Left renal cortex interstitium (tissue), 4 donors: ENCODE measurements around the gene YBX1. TPM values are rescaled to one million over a fixed set of nuclear protein-coding genes. Genes with fewer than 3 reads are reported as not detected.
"Not testable (repeated sequence)": the region's sequence is repeated elsewhere in the genome, so short reads cannot be mapped to it uniquely, and the experiment has no call there.

Experiments used
- DNase-seq, 4 donors: peaks; one replicate each; pipeline ENCODE4 v3.0.0-alpha.2; 2013; ENCODE audit warnings: low read depth in 4 of 4, low spot score in 2 of 4, missing footprints in 1 of 4
- polyA plus RNA-seq, 4 donors: library from polyadenylated mRNA; unstranded; fragments of 120-200 nt; gene quantifications; one replicate each; pipeline ENCODE4 v1.2.1, GENCODE V29; 2013; ENCODE audit not compliant: insufficient read length in 4 of 4

Gene YBX1
- polyA plus RNA-seq, 4 donors, result 607 to 710 (median 647) TPM

GRCh38 chr1:42686418-42686817 lies 4.2 kb downstream of the YBX1 start:
- no peak for DNase-seq

- no peak for DNase-seq
Observed at GRCh38 chr1:42689912-42690311, 7.7 kb downstream of the YBX1 start.

GRCh38 chr1:42690477-42691156 lies 8.4 kb downstream of the YBX1 start:
- DNase-seq, result no peak

- no peak for DNase-seq
Observed at GRCh38 chr1:42691157-42691498, 8.9 kb downstream of the YBX1 start.

GRCh38 chr1:42692461-42692860 lies 10.2 kb downstream of the YBX1 start:
- DNase-seq, result no peak

- no peak for DNase-seq
Observed at GRCh38 chr1:42692911-42693310, 10.7 kb downstream of the YBX1 start.

- no peak for DNase-seq
Observed at GRCh38 chr1:42698081-42698813, 16.0 kb downstream of the YBX1 start.

- no peak for DNase-seq
Observed at GRCh38 chr1:42700006-42700405, 17.8 kb downstream of the YBX1 start.

GRCh38 chr1:42703888-42704464 lies 21.8 kb downstream of the YBX1 start:
- DNase-seq, result no peak

- DNase-seq, result not testable (repeated sequence)
Observed at GRCh38 chr1:42712808-42713207, 30.6 kb downstream of the YBX1 start.

GRCh38 chr1:42713293-42713692 lies 31.1 kb downstream of the YBX1 start:
- no peak for DNase-seq

- not testable (repeated sequence) for DNase-seq
Observed at GRCh38 chr1:42714441-42714840, 32.2 kb downstream of the YBX1 start.

GRCh38 chr1:42720868-42721267 lies 38.6 kb downstream of the YBX1 start:
- no peak for DNase-seq

- DNase-seq, result no peak
Observed at GRCh38 chr1:42721926-42722325, 39.7 kb downstream of the YBX1 start.

GRCh38 chr1:42722403-42722802 lies 40.2 kb downstream of the YBX1 start:
- DNase-seq, result not testable (repeated sequence)

GRCh38 chr1:42723511-42723910 lies 41.3 kb downstream of the YBX1 start:
- no peak for DNase-seq

GRCh38 chr1:42725820-42726219 lies 43.6 kb downstream of the YBX1 start:
- not testable (repeated sequence) for DNase-seq

GRCh38 chr1:42730002-42730401 lies 47.8 kb downstream of the YBX1 start:
- DNase-seq, result no peak

- DNase-seq, result no peak
Observed at GRCh38 chr1:42730988-42731387, 48.8 kb downstream of the YBX1 start.

- DNase-seq, result no peak
Observed at GRCh38 chr1:42731585-42731984, 49.4 kb downstream of the YBX1 start.

GRCh38 chr1:42732126-42732680 lies 50.0 kb downstream of the YBX1 start:
- no peak for DNase-seq
